GM10248 (cell line): ENCODE data around the gene IMMP2L.

Experiments
- CTCF ChIA-PET: fragments of 300-600 bp; sonication (Branson Sonifier 250); formaldehyde crosslinking; extraction: SDS; loops from one replicate; lab custom pipeline; 2021; ENCODE audit warnings: antibody characterized with exemption; lab: Yijun Ruan, JAX
- POLR2A ChIA-PET: fragments of 350-650 bp; sonication (Branson Sonifier 250); formaldehyde crosslinking; extraction: SDS; loops from one replicate; lab custom pipeline; 2020; ENCODE audit warnings: antibody characterized with exemption; lab: Yijun Ruan, JAX
- DNase-seq: peaks from one replicate; pipeline ENCODE4 v3.0.0; 2012; ENCODE audit errors: extremely low spot score
- TF ChIP-seq, protein P1 (sequence below): IDR thresholded peaks from 2 replicates; pipeline ENCODE4 v1.5.1; 2012; ENCODE audit warnings: mild to moderate bottlenecking, low read depth; ENCODE audit errors: extremely low read depth, missing control alignments, control extremely low read depth

IMMP2L gene

DNA sequence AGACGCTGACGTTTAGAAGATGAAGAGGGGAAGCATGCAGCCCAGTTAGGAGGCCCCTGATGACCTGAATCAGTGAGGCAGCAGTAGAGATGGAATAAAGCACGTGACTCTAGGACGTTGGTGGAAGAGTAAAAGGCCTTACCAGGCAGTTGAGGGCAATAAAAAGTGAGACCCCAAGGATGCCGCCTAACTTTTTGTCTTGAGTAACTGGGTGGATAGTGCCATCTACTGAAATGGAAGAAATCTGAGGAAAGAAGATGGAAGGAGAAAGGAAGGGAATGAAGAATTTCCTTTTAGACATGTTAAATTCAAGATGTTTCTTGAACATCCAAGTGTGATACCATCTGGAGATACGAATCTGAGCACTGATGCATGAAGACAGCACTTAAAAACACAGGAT is 691.4 kb downstream of the IMMP2L start:
- TF ChIP-seq, protein P1, sequence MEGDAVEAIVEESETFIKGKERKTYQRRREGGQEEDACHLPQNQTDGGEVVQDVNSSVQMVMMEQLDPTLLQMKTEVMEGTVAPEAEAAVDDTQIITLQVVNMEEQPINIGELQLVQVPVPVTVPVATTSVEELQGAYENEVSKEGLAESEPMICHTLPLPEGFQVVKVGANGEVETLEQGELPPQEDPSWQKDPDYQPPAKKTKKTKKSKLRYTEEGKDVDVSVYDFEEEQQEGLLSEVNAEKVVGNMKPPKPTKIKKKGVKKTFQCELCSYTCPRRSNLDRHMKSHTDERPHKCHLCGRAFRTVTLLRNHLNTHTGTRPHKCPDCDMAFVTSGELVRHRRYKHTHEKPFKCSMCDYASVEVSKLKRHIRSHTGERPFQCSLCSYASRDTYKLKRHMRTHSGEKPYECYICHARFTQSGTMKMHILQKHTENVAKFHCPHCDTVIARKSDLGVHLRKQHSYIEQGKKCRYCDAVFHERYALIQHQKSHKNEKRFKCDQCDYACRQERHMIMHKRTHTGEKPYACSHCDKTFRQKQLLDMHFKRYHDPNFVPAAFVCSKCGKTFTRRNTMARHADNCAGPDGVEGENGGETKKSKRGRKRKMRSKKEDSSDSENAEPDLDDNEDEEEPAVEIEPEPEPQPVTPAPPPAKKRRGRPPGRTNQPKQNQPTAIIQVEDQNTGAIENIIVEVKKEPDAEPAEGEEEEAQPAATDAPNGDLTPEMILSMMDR, result no peak
- CTCF ChIA-PET, result interaction anchor here (1.6 kb wide), 1 partner anchor 10 kb away, joined by 4 read pairs; no protein-coding TSS in a partner anchor
- POLR2A ChIA-PET, result no interaction called here
- no peak for DNase-seq

DNA sequence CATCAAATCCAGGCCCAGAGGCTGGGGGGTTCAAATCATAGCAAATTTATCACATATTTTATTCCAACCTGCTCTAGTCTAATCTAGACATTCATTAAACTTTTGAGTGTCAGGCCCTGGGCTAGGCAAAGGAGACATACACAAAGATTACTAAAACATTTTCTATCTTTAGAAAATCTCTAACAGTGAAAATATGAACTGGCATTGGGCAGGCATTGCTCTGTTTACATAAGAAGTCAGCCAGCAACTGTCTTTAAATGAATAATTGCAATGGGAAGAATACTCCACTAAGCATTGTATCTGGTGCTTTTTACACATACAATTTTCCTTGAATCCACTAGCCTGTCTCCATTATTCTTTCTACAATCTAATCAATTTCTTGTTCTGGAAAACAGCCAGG is 693.8 kb downstream of the IMMP2L start:
- ChIA-PET POLR2A (no interaction called here), CTCF (interaction anchor here (1.5 to 1.7 kb wide), 3 partner anchors 22 to 72 kb away, joined by 3 to 4 read pairs (median 3); no protein-coding TSS in a partner anchor)
- TF ChIP-seq, protein P1, result no peak
- DNase-seq, result no peak

DNA sequence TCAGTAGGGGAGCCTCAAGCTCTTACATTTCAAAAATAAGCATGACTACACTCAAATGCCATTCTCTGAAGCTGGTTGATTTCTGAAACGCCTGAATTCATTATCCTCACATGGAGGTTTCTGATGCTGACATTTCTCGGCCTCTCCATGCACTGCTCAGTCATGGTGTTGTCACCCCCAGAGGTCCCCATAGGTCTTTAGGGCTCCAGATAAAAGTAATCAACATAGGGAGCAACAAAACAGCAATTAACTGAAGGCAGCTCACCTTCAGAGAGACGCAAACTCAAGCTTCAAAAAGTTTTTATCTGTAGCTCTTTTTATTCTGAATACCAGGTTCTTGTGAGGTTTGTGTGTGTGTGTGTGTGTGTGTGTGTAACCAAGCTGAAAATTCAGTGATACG is 694.5 kb downstream of the IMMP2L start:
- ChIA-PET POLR2A (no interaction called here), CTCF (interaction anchor here (1.0 to 1.7 kb wide), 3 partner anchors 9 to 72 kb away, joined by 3 to 4 read pairs (median 3); no protein-coding TSS in a partner anchor)
- DNase-seq, result no peak
- TF ChIP-seq, protein P1, result no peak

DNA sequence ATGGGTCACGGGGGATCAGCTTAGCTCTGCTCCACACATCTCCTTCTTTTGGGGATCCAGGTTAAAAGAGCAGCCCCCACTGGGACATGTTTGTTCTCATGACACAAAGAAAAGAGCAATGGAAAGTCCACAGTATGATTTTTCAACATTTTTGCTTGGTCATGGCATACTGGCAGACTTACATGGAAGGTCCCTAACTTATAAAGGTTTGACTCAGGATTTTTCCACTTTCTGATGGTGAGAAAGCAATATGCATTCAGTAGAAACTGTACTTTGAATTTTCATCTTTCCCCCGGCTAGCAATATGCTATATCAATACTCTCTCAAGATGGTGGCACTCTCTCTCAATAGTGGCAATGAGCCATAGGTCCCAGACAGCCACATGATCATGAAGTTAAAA is 699.0 kb downstream of the IMMP2L start:
- POLR2A ChIA-PET, result no interaction called here
- CTCF ChIA-PET, result no interaction called here
- DNase-seq, result no peak
- TF ChIP-seq, protein P1, result no peak

DNA sequence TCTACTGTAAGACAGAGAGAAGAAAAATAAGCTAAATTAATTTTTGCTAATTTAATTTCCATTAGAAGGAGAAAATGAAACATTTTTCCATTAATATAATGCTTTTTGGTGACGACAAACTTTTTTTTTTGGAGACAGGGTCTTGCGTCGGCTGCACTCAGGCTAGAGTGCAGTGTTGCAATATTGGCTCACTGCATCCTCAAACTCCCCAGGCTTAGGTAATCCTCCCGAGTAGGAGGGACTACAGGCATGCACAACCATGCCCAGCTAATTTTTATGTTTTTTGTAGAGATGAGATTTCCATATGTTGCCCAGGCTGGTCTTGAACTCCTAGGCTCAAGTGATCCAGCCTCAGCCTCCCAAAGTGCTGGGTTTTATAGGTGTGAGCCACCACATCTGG is 701.1 kb downstream of the IMMP2L start:
- TF ChIP-seq, protein P1, result no peak
- DNase-seq, result no peak
- POLR2A ChIA-PET, result no interaction called here
- CTCF ChIA-PET, result interaction anchor here (0.9 kb wide), 1 partner anchor 8 kb away, joined by 3 read pairs; no protein-coding TSS in a partner anchor

DNA sequence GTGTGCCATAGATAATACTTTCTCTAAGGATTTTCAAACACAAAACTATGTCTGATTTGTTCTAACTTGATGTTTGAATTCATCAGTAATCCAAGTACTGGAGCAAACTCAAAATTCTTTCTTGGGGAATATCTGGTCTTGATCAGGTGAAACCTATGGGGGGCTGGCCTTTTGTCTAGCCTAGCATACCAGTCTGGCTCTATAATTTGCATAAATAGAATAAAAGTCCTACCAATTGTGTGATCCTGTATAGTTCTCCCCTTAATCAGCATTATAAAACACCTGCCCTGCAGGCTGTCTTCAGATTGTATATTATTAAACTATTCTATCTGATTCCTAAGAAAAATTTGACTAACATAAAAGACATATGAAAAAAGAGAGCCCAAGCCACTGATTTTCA is 705.2 kb downstream of the IMMP2L start:
- DNase-seq, result no peak
- ChIA-PET CTCF (interaction anchor here (1.1 kb wide), 1 partner anchor 10 kb away, joined by 4 read pairs; no protein-coding TSS in a partner anchor), POLR2A (no interaction called here)
- TF ChIP-seq, protein P1, result no peak
